Psoas muscle (tissue), 8 donors: ENCODE data around the gene CLTCL1. TPM values are rescaled to one million over a fixed set of nuclear protein-coding genes. Genes with fewer than 3 reads are reported as not detected.

Source experiments
- ATAC-seq, 4 donors: fragments of 200-7000 bp; cut with Tn5 transposase; one replicate each; pipeline ENCODE4 v1.9.1; 2020; ENCODE audit warnings: moderate library complexity in 3 of 4, mild to moderate bottlenecking in 2 of 4
- DNase-seq, 2 donors: peaks; one replicate each; pipeline ENCODE4 v3.0.0-alpha.2; 2020
- H3K27ac ChIP-seq: fragments of 200-600 bp; one replicate; pipeline ENCODE4 v1.8.0; 2022
- H3K27me3 ChIP-seq, 3 donors: fragments of 200-600 bp in 1 of 3; one replicate each; pipeline versions ENCODE4 v1.6.1 to v1.8.0; 2013 to 2022; ENCODE audit warnings: low read length in 2 of 3, mild to moderate bottlenecking in 2 of 3, moderate library complexity in 1 of 3; ENCODE audit not compliant: insufficient read depth in 3 of 3
- H3K36me3 ChIP-seq, 2 donors: fragments of 200-600 bp in 1 of 2; one replicate each; pipeline versions ENCODE4 v1.6.1 to v1.8.0; 2013 to 2022; ENCODE audit warnings: low read depth in 1 of 2, mild to moderate bottlenecking in 1 of 2, moderate library complexity in 1 of 2; ENCODE audit not compliant: insufficient read depth in 1 of 2
- H3K4me1 ChIP-seq: fragments of 200-600 bp; one replicate; pipeline ENCODE4 v1.8.0; 2022
- H3K4me3 ChIP-seq: fragments of 200-600 bp; one replicate; pipeline ENCODE4 v1.8.0; 2022; ENCODE audit warnings: mild to moderate bottlenecking
- H3K9me3 ChIP-seq: fragments of 200-600 bp; one replicate; pipeline ENCODE4 v1.8.0; 2022
- WGBS, 3 donors: extraction: QIAGEN DNeasy Blood & Tissue Kit; methylation state at CpG; one replicate each; pipeline versions ENCODE4 v1.1.6 to v1.1.7; 2013; 5-methylcytosine and 5-hydroxymethylcytosine counted together
- intact Hi-C, 2 donors: fragments of 100-400 bp; cut with DNase I; formaldehyde crosslinking; loops; one replicate each; pipeline versions ENCODE4 v1.11.0 to v1.14.2; 2022
- polyA plus RNA-seq, 3 donors: library from polyadenylated mRNA; stranded (reverse); fragments of 200-250 nt; gene quantifications; one replicate each; pipeline ENCODE4 v1.2.3, GENCODE V29; 2013
- total RNA-seq, 4 donors: library from RNA; stranded (reverse); fragmentation: NEBNext Ultra II Directional in 2 of 4; extraction: Animal tissue kit (Norgen Biotek cat#: 25700) in 2 of 4; gene quantifications; one replicate each; pipeline versions ENCODE4 v1.2.1 to v1.2.4, GENCODE V29; 2021 to 2023
- TF ChIP-seq, protein P1 (sequence below): fragments of 200-600 bp; IDR thresholded peaks from one replicate; pipeline ENCODE4 v1.8.0; 2022; ENCODE audit warnings: antibody characterized with exemption
- donor health status: healthy with polysubstance abuse.
- donor health status: DM: no; HTN: no; CAD: no; lungs with moderate emphysema.
- donor health status: Bipolar disorder and iron deficiency.
- donor health status: healthy.
- donor health status: DM: yes; HTN: yes; CAD: no.
- donor health status: DM: no; HTN: no; CAD: no.
- donor health status: DM: no; HTN: no; CAD: no.
- donor health status: DM: yes; HTN: yes; CAD: no.

Gene CLTCL1
- total and polyA plus RNA-seq, 7 donors: 16.8 to 253 (median 92.6) TPM

- ATAC-seq: peak in 2 of 4 donors; percentile 4 to 6
- H3K4me1 ChIP-seq: peaks cover 43% of the 10 kb centered on the region
Observed at GRCh38 chr22:19291218-19291579, 320 bp downstream of the CLTCL1 start.

GRCh38 chr22:19290400-19291217 lies 910 bp downstream of the CLTCL1 start:
- ATAC-seq (peak; percentile 11 to 43 (median 35)), DNase-seq (peak in 1 of 2 donors; percentile 67)
- WGBS, 3 donors: 5 to 15% (median 7%) methylated on average over 27 of the region's 27 CpGs
- intact Hi-C loops: loop anchor here (5.0 to 10.0 kb wide), 3 partner anchors 154 to 184 kb away; partner anchors contain the start of genes C22orf39 (in 2 of the 2), CDC45 (in 1 of the 2) and UFD1 (in 1 of the 2)
- Histone ChIP-seq H3K27me3 (no peaks in the 10 kb centered on the region), H3K4me3 (peak overlapping the region; percentile 92), H3K36me3 (no peaks in the 10 kb centered on the region), H3K4me1 (peaks cover 49% of the 10 kb centered on the region), H3K27ac (peak overlapping the region; percentile 97), H3K9me3 (no peaks in the 10 kb centered on the region)
- TF ChIP-seq, protein P1, sequence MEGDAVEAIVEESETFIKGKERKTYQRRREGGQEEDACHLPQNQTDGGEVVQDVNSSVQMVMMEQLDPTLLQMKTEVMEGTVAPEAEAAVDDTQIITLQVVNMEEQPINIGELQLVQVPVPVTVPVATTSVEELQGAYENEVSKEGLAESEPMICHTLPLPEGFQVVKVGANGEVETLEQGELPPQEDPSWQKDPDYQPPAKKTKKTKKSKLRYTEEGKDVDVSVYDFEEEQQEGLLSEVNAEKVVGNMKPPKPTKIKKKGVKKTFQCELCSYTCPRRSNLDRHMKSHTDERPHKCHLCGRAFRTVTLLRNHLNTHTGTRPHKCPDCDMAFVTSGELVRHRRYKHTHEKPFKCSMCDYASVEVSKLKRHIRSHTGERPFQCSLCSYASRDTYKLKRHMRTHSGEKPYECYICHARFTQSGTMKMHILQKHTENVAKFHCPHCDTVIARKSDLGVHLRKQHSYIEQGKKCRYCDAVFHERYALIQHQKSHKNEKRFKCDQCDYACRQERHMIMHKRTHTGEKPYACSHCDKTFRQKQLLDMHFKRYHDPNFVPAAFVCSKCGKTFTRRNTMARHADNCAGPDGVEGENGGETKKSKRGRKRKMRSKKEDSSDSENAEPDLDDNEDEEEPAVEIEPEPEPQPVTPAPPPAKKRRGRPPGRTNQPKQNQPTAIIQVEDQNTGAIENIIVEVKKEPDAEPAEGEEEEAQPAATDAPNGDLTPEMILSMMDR: no peak

More at GRCh38 chr22:19291218-19291579, 320 bp downstream of the CLTCL1 start:
- intact Hi-C loops: loop anchor here (5.0 to 10.0 kb wide), 3 partner anchors 154 to 184 kb away; partner anchors contain the start of genes C22orf39 (in 2 of the 2), CDC45 (in 1 of the 2) and UFD1 (in 1 of the 2)
- TF ChIP-seq, protein P1: no peak
- no peaks in the 10 kb centered on the region for H3K36me3 ChIP-seq
- H3K4me3 ChIP-seq: peak overlapping the region; percentile 92
- WGBS, 3 donors: 0% methylated on average over 20 to 41 of the region's 41 CpGs
- H3K27ac ChIP-seq: peak overlapping the region; percentile 97
- peak; percentile 48 to 75 for DNase-seq
- H3K9me3 ChIP-seq: no peaks in the 10 kb centered on the region
- H3K27me3 ChIP-seq: no peaks in the 10 kb centered on the region

GRCh38 chr22:19289475-19290161 lies 1.9 kb downstream of the CLTCL1 start:
- ATAC-seq (no peak), DNase-seq (no peak)
- Histone ChIP-seq H3K27me3 (no peaks in the 10 kb centered on the region), H3K27ac (peak overlapping the region; percentile 97), H3K4me3 (peak overlapping the region; percentile 92), H3K9me3 (no peaks in the 10 kb centered on the region), H3K36me3 (no peaks in the 10 kb centered on the region), H3K4me1 (peaks cover 56% of the 10 kb centered on the region)
- intact Hi-C loops: loop anchor here (5.0 to 10.0 kb wide), 3 partner anchors 155 to 185 kb away; partner anchors contain the start of genes C22orf39 (in 2 of the 2), CDC45 (in 1 of the 2) and UFD1 (in 1 of the 2)
- 57 to 80% (median 62%) methylated on average over 5 of the region's 5 CpGs for WGBS, 3 donors
- TF ChIP-seq, protein P1: no peak

DNA sequence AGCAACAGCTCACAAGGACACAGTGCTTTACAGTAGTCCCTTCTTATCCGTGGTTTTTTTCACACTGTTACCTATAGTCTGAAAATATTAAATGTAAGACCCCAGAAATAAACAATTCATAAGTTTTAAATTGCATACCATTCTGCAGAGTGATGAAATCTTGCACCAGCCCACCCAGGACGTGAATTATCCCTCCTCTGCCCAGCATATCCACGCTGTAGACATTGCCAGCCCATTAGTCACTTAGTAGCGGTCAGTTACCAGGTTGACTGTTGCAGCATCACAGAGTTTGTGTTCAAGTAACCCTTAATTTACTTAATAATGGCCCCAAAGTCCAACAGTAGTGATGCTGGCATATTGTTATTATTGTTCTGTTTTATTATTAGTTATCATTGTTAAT lies 3.6 kb downstream of the CLTCL1 start:
- H3K4me3 ChIP-seq: peak overlapping the region; percentile 92
- H3K4me1 ChIP-seq: peaks cover 59% of the 10 kb centered on the region
- H3K9me3 ChIP-seq: no peaks in the 10 kb centered on the region
- H3K27ac ChIP-seq: peak overlapping the region; percentile 97
- no peaks in the 10 kb centered on the region for H3K36me3 ChIP-seq
- no peaks in the 10 kb centered on the region for H3K27me3 ChIP-seq
- peak; percentile 31 to 45 (median 40) for ATAC-seq
- TF ChIP-seq, protein P1: no peak
- 25 to 36% (median 30%) methylated on average over 4 of the region's 4 CpGs for WGBS, 3 donors
- DNase-seq: no peak
- intact Hi-C loops: no loop called here
